K562 (cell line): Measurements from ENCODE around the gene BRF1. TPM values are rescaled to one million over a fixed set of nuclear protein-coding genes. Genes with fewer than 3 reads are reported as not detected.

Source experiments
- BMI1 ChIP-seq: fragments of 150-350 bp; IDR thresholded peaks from 2 replicates; pipeline ENCODE4 v1.6.1; 2014; ENCODE audit warnings: low read length
- ETV6 ChIP-seq, 3 experiments: fragments of 150-350 bp in 1 of 3; sonication (generic) in 1 of 3; formaldehyde crosslinking in 1 of 3; IDR thresholded peaks; 2 replicates each; pipeline versions ENCODE4 v1.6.1 to v1.8.0; 2014 to 2022; ENCODE audit warnings: borderline replicate concordance in 2 of 3, low read depth in 2 of 3, antibody characterized with exemption in 1 of 3, low read length in 1 of 3, mild to moderate bottlenecking in 1 of 3, missing genetic modification reagents in 1 of 3
- HDGF ChIP-seq: fragments of 450-650 bp; IDR thresholded peaks from 2 replicates; pipeline ENCODE4 v1.6.1; 2016
- JUND ChIP-seq, 2 experiments: IDR thresholded peaks; 2 replicates in 1 of 2; 3 replicates in 1 of 2; pipeline ENCODE4 v1.6.1; 2011; ENCODE audit warnings: borderline replicate concordance in 2 of 2, low read depth in 2 of 2, low read length in 2 of 2, improper control_type of control experiment in 1 of 2, missing biosample characterization in 1 of 2, missing genetic modification characterization in 1 of 2, missing genetic modification reagents in 1 of 2
- PURB ChIP-seq: sonication (generic); formaldehyde crosslinking; IDR thresholded peaks from 2 replicates; pipeline ENCODE4 v1.9.0; 2021; ENCODE audit warnings: low read depth, mild to moderate bottlenecking, missing genetic modification reagents
- SMARCA5 ChIP-seq: fragments of 450-650 bp; IDR thresholded peaks from 2 replicates; pipeline ENCODE4 v1.6.1; 2016
- TEAD2 ChIP-seq: fragments of 450-650 bp; IDR thresholded peaks from 2 replicates; pipeline ENCODE4 v1.6.1; 2016; ENCODE audit warnings: missing genetic modification characterization, control low read depth, missing compliant biosample characterization
- ZKSCAN3 ChIP-seq: fragments of 250-450 bp; sonication (Bioruptor Pico); IDR thresholded peaks from 2 replicates; pipeline ENCODE4 v1.4.0; 2020
- ZNF282 ChIP-seq: sonication (generic); formaldehyde crosslinking; IDR thresholded peaks from 2 replicates; pipeline ENCODE4 v1.8.1; 2023; ENCODE audit warnings: missing genetic modification reagents
- ZNF324 ChIP-seq: fragments of 250-450 bp; sonication (Bioruptor Pico); IDR thresholded peaks from 2 replicates; pipeline ENCODE4 v1.4.0; 2020; ENCODE audit warnings: mild to moderate bottlenecking
- polyA plus RNA-seq, 8 experiments: library from polyadenylated mRNA; depleted of rRNA in 4 of 8; stranded (reverse) in 5 of 8; unstranded in 3 of 8; fragments of >200 nt; fragmentation: Nextera tagmentation in 2 of 8; fragmentation: Illumina TruSeq in 1 of 8; extraction: Ambion mirVana in 2 of 8; extraction: Trizol in 1 of 8; gene quantifications; 2 replicates each; pipeline versions ENCODE4 v1.2.1 to v1.2.3, GENCODE V29; 2011 to 2014; ENCODE audit warnings: inconsistent platforms in 1 of 8, missing spikeins in 1 of 8
- total RNA-seq, 7 experiments: library from RNA; depleted of rRNA in 6 of 7; stranded (reverse); fragments of >200 nt in 6 of 7; fragmentation: Illumina TruSeq in 2 of 7; extraction: Trizol in 2 of 7; gene quantifications; 2 replicates each; pipeline versions ENCODE4 v1.2.1 to v1.2.3, GENCODE V29; 2011 to 2021; ENCODE audit warnings: low replicate concordance in 1 of 7
- TF ChIP-seq, protein P1 (sequence below): IDR thresholded peaks from 2 replicates; pipeline ENCODE4 v1.6.1; 2012; ENCODE audit warnings: low read depth, low read length, improper control_type of control experiment, borderline replicate concordance
- TF ChIP-seq, protein P2 (sequence below): fragments of 450-650 bp; formaldehyde crosslinking; IDR thresholded peaks from 2 replicates; pipeline ENCODE4 v1.4.0; 2020; ENCODE audit warnings: mild to moderate bottlenecking, mixed read lengths
- TF ChIP-seq, protein P3 (sequence below): sonication (generic); formaldehyde crosslinking; IDR thresholded peaks from 2 replicates; pipeline ENCODE4 v1.8.1; 2023; ENCODE audit warnings: mild to moderate bottlenecking, missing genetic modification reagents
- TF ChIP-seq, protein P4 (sequence below): sonication (generic); formaldehyde crosslinking; IDR thresholded peaks from 2 replicates; pipeline ENCODE4 v1.4.0; 2020; ENCODE audit warnings: mild to moderate bottlenecking, missing genetic modification reagents

The BRF1 gene
- total and polyA plus RNA-seq, 9 of the 15 experiments (the other 6 are each of a cell fraction or from before 2014, with no cell fraction given) = 0.14 to 24.6 (median 8.2) TPM

DNA sequence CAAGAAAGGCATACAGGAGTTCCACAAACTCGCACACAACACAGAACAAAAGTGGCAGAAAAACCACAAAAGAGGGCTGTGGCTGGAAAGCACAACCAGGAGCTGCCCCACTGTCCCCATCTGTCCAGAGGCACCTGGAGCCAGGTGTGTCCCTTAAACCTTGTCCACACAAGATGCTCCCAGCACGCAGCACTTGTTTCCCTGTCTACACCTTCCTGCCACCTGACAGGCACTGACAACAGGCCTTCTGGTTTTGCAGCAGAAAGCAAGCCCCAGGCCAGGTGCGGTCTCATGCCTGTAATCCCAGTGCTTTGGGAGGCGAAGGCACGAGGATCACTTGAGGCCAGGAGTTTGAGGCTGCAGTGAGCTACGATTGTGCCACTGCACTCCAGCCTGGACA is 48.9 kb downstream of the BRF1 start (continued):
- no peak for TF ChIP-seq ETV6 (IDR thresholded peaks at IDR 0.05; ENCODE audit: borderline replicate concordance in 1 of 2, low read depth in 2 of 2, low read length in 1 of 2)
- no peak for TF ChIP-seq ETV6 (CRISPR knock-in tag; IDR thresholded peaks at IDR 0.05; ENCODE audit: borderline replicate concordance)
- TF ChIP-seq ZNF282 = no peak
- TF ChIP-seq, protein P1, sequence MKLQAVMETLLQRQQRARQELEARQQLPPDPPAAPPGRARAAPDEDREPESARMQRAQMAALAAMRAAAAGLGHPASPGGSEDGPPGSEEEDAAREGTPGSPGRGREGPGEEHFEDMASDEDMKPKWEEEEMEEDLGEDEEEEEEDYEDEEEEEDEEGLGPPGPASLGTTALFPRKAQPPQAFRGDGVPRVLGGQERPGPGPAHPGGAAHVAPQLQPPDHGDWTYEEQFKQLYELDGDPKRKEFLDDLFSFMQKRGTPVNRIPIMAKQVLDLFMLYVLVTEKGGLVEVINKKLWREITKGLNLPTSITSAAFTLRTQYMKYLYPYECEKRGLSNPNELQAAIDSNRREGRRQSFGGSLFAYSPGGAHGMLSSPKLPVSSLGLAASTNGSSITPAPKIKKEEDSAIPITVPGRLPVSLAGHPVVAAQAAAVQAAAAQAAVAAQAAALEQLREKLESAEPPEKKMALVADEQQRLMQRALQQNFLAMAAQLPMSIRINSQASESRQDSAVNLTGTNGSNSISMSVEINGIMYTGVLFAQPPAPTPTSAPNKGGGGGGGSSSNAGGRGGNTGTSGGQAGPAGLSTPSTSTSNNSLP = no peak
- TF ChIP-seq ZNF324 (CRISPR knock-in tag) = no peak
- TF ChIP-seq, protein P2, sequence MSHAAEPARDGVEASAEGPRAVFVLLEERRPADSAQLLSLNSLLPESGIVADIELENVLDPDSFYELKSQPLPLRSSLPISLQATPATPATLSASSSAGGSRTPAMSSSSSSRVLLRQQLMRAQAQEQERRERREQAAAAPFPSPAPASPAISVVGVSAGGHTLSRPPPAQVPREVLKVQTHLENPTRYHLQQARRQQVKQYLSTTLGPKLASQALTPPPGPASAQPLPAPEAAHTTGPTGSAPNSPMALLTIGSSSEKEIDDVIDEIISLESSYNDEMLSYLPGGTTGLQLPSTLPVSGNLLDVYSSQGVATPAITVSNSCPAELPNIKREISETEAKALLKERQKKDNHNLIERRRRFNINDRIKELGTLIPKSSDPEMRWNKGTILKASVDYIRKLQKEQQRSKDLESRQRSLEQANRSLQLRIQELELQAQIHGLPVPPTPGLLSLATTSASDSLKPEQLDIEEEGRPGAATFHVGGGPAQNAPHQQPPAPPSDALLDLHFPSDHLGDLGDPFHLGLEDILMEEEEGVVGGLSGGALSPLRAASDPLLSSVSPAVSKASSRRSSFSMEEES (CRISPR knock-in tag) = no peak
- no peak for TF ChIP-seq SMARCA5
- no peak for TF ChIP-seq JUND (IDR thresholded peaks at IDR 0.05; ENCODE audit: borderline replicate concordance, low read depth, low read length)
- TF ChIP-seq JUND (tag; IDR thresholded peaks at IDR 0.05; ENCODE audit: borderline replicate concordance, low read depth, low read length) = no peak
- TF ChIP-seq TEAD2 (tag) = no peak
- no peak for TF ChIP-seq BMI1
- no peak for TF ChIP-seq HDGF
- no peak for TF ChIP-seq PURB (CRISPR knock-in tag)
- TF ChIP-seq, protein P3, sequence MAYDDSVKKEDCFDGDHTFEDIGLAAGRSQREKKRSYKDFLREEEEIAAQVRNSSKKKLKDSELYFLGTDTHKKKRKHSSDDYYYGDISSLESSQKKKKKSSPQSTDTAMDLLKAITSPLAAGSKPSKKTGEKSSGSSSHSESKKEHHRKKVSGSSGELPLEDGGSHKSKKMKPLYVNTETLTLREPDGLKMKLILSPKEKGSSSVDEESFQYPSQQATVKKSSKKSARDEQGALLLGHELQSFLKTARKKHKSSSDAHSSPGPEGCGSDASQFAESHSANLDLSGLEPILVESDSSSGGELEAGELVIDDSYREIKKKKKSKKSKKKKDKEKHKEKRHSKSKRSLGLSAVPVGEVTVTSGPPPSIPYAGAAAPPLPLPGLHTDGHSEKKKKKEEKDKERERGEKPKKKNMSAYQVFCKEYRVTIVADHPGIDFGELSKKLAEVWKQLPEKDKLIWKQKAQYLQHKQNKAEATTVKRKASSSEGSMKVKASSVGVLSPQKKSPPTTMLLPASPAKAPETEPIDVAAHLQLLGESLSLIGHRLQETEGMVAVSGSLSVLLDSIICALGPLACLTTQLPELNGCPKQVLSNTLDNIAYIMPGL (CRISPR knock-in tag) = no peak
- TF ChIP-seq, protein P4, sequence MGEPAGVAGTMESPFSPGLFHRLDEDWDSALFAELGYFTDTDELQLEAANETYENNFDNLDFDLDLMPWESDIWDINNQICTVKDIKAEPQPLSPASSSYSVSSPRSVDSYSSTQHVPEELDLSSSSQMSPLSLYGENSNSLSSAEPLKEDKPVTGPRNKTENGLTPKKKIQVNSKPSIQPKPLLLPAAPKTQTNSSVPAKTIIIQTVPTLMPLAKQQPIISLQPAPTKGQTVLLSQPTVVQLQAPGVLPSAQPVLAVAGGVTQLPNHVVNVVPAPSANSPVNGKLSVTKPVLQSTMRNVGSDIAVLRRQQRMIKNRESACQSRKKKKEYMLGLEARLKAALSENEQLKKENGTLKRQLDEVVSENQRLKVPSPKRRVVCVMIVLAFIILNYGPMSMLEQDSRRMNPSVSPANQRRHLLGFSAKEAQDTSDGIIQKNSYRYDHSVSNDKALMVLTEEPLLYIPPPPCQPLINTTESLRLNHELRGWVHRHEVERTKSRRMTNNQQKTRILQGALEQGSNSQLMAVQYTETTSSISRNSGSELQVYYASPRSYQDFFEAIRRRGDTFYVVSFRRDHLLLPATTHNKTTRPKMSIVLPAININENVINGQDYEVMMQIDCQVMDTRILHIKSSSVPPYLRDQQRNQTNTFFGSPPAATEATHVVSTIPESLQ (CRISPR knock-in tag) = no peak
- TF ChIP-seq ZKSCAN3 (CRISPR knock-in tag) = no peak
